Spleen (tissue), 7 donors: Measurements from ENCODE around the gene TOPBP1.

Source experiments
- POLR2AphosphoS5 ChIP-seq, 3 donors: sonication (generic); formaldehyde crosslinking; IDR thresholded peaks; one replicate each; pipeline ENCODE4 v1.5.1; 2017; ENCODE audit warnings: antibody characterized with exemption in 3 of 3
- TF ChIP-seq, protein P1 (sequence below), 11 experiments: fragments of 200-600 bp in 7 of 11; fragments of 450-650 bp in 4 of 11; sonication (generic) in 4 of 11; IDR thresholded peaks in 8 of 11; conservative IDR thresholded peaks in 3 of 11; 1 replicate in 7 of 11; 2 replicates in 4 of 11; pipeline versions ENCODE4 v1.4.0 to v1.8.0; 2016 to 2021; ENCODE audit warnings: antibody characterized with exemption in 11 of 11, inconsistent platforms in 4 of 11, mild to moderate bottlenecking in 1 of 11
- donor health status: DM: no; HTN: no; CAD: no; lungs with moderate emphysema.
- donor health status: DM: no; HTN: no; CAD: no.
- donor health status: DM: no; HTN: no; CAD: no.

- TF ChIP-seq POLR2AphosphoS5 (IDR thresholded peaks at IDR 0.05), result no peak
- TF ChIP-seq, protein P1, sequence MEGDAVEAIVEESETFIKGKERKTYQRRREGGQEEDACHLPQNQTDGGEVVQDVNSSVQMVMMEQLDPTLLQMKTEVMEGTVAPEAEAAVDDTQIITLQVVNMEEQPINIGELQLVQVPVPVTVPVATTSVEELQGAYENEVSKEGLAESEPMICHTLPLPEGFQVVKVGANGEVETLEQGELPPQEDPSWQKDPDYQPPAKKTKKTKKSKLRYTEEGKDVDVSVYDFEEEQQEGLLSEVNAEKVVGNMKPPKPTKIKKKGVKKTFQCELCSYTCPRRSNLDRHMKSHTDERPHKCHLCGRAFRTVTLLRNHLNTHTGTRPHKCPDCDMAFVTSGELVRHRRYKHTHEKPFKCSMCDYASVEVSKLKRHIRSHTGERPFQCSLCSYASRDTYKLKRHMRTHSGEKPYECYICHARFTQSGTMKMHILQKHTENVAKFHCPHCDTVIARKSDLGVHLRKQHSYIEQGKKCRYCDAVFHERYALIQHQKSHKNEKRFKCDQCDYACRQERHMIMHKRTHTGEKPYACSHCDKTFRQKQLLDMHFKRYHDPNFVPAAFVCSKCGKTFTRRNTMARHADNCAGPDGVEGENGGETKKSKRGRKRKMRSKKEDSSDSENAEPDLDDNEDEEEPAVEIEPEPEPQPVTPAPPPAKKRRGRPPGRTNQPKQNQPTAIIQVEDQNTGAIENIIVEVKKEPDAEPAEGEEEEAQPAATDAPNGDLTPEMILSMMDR (IDR thresholded peaks at IDR 0.05 in 8 of 11, conservative IDR thresholded peaks at IDR 0.05 in 3 of 11), result no peak
Observed at GRCh38 chr3:133670525-133670995, 8.8 kb upstream of the TOPBP1 start.
